ENCODE results near the gene RAPSN. TPM values are rescaled to one million over a fixed set of nuclear protein-coding genes. Genes with fewer than 3 reads are reported as not detected.
"Not testable (repeated sequence)": the region's sequence is repeated elsewhere in the genome, so short reads cannot be mapped to it uniquely, and the experiment has no call there.

RAPSN gene
- total RNA-seq, 4 donors from 2014 or later: 0.59 to 4.6 (median 1.0) TPM; not detected in 1

DNA sequence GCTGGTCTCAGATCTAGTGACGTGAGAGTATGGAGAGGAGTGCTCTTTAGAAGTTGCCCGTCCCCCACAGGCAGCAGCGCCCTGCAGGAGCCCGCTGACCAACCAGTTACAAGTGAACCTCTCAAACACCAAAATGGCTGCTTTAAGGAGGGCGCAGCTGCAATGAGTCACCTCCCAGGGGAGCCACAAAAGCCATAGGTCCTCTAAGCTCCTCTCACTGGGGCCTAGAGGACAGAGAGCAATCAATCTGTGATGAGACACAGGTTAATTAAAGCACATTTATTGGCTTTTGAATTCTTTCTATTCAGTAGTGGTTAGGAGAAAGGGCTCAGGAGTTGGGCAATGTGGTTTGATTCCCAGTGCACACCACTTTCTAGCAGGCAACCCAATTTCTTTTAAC lies 15.5 kb upstream of the RAPSN start:
- TF ChIP-seq POLR2A (IDR thresholded peaks at IDR 0.05) (no peak), EP300 (IDR thresholded peaks at IDR 0.05) (no peak), POLR2AphosphoS5 (IDR thresholded peaks at IDR 0.05) (no peak)
- TF ChIP-seq, protein P1, sequence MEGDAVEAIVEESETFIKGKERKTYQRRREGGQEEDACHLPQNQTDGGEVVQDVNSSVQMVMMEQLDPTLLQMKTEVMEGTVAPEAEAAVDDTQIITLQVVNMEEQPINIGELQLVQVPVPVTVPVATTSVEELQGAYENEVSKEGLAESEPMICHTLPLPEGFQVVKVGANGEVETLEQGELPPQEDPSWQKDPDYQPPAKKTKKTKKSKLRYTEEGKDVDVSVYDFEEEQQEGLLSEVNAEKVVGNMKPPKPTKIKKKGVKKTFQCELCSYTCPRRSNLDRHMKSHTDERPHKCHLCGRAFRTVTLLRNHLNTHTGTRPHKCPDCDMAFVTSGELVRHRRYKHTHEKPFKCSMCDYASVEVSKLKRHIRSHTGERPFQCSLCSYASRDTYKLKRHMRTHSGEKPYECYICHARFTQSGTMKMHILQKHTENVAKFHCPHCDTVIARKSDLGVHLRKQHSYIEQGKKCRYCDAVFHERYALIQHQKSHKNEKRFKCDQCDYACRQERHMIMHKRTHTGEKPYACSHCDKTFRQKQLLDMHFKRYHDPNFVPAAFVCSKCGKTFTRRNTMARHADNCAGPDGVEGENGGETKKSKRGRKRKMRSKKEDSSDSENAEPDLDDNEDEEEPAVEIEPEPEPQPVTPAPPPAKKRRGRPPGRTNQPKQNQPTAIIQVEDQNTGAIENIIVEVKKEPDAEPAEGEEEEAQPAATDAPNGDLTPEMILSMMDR (IDR thresholded peaks at IDR 0.05): no peak
- no peak overlapping the region for H3K4me3 ChIP-seq
- no peak overlapping the region for H3K27ac ChIP-seq
- peaks cover 31% of the 10 kb centered on the region for H3K36me3 ChIP-seq
- H3K4me1 ChIP-seq: peaks cover 33% of the 10 kb centered on the region
- WGBS: 87% methylated on average over 5 of the region's 5 CpGs
- H3K9me3 ChIP-seq: no peaks in the 10 kb centered on the region
- no peak for DNase-seq (ENCODE audit: low spot score in 2 of 2)
- no peaks in the 10 kb centered on the region for H3K27me3 ChIP-seq

GRCh38 chr11:47461876-47462275 lies 12.9 kb upstream of the RAPSN start:
- DNase-seq (ENCODE audit: low spot score in 2 of 2): no peak
- Histone ChIP-seq H3K27ac (no peak overlapping the region), H3K9me3 (no peaks in the 10 kb centered on the region), H3K36me3 (peaks cover 27% of the 10 kb centered on the region), H3K27me3 (no peaks in the 10 kb centered on the region), H3K4me3 (no peak overlapping the region), H3K4me1 (peaks cover 13% of the 10 kb centered on the region)
- TF ChIP-seq, protein P1 (IDR thresholded peaks at IDR 0.05): no peak
- no peak for TF ChIP-seq POLR2AphosphoS5 (IDR thresholded peaks at IDR 0.05)
- TF ChIP-seq POLR2A (IDR thresholded peaks at IDR 0.05): no peak
- TF ChIP-seq EP300 (IDR thresholded peaks at IDR 0.05): no peak
- 78% methylated on average over 7 of the region's 7 CpGs for WGBS

- no peak for DNase-seq (ENCODE audit: low spot score in 2 of 2)
- WGBS: 90% methylated on average over 2 of the region's 2 CpGs
- H3K27ac ChIP-seq: no peak overlapping the region
- no peak overlapping the region for H3K4me3 ChIP-seq
- H3K4me1 ChIP-seq: peaks cover 9% of the 10 kb centered on the region
- no peaks in the 10 kb centered on the region for H3K27me3 ChIP-seq
- TF ChIP-seq POLR2A (IDR thresholded peaks at IDR 0.05) (no peak), POLR2AphosphoS5 (IDR thresholded peaks at IDR 0.05) (no peak), EP300 (IDR thresholded peaks at IDR 0.05) (no peak)
- TF ChIP-seq, protein P1 (IDR thresholded peaks at IDR 0.05): no peak
- H3K9me3 ChIP-seq: no peaks in the 10 kb centered on the region
- H3K36me3 ChIP-seq: peaks cover 27% of the 10 kb centered on the region
These were observed 11.8 kb upstream of the RAPSN start for GRCh38 chr11:47460571-47461235.

- 14% methylated on average over 8 of the region's 8 CpGs for WGBS
- DNase-seq (ENCODE audit: low spot score in 2 of 2); H3K27me3 ChIP-seq; H3K4me3 ChIP-seq; H3K27ac ChIP-seq; H3K36me3 ChIP-seq; H3K4me1 ChIP-seq; H3K9me3 ChIP-seq: not testable (repeated sequence)
- TF ChIP-seq, protein P1 (IDR thresholded peaks at IDR 0.05): peak; percentile 36 to 60
These were observed 5.3 kb upstream of the RAPSN start for GRCh38 chr11:47454258-47454671.

DNA sequence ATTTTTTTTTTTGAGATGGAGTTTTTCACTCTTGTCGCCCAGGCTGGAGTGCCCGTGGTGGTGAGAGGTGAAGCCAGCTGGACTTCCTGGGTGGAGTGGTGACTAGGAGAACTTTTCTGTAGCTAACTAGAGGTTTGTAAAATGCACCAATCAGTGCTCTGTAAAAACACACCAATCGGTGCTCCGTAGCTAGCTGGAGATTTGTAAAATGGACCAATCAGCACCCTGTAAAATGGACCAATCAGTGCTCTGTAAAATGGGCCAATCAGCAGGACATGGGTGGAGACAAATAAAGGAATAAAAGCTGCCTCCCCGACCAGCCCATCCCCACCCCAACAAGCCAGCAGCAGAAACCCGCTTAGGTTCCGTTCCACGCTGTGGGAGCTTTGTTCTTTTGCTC lies 4.4 kb upstream of the RAPSN start:
- TF ChIP-seq EP300 (IDR thresholded peaks at IDR 0.05): no peak
- TF ChIP-seq POLR2A (IDR thresholded peaks at IDR 0.05): no peak
- TF ChIP-seq, protein P1 (IDR thresholded peaks at IDR 0.05): no peak
- no peak for TF ChIP-seq POLR2AphosphoS5 (IDR thresholded peaks at IDR 0.05)
- Histone ChIP-seq H3K9me3 (no peaks in the 10 kb centered on the region), H3K4me3 (no peak overlapping the region), H3K4me1 (no peaks in the 10 kb centered on the region), H3K27me3 (no peaks in the 10 kb centered on the region), H3K36me3 (no peaks in the 10 kb centered on the region), H3K27ac (no peak overlapping the region)
- no peak for DNase-seq (ENCODE audit: low spot score in 2 of 2)
- 93% methylated on average over 8 of the region's 8 CpGs for WGBS

Data from suprapubic skin (tissue), 4 donors.